Endothelial cell of umbilical vein (primary cell): ENCODE data around the gene YJU2. TPM values are rescaled to one million over a fixed set of nuclear protein-coding genes. Genes with fewer than 3 reads are reported as not detected.
A peak's percentile ranks its signal among the peaks of the same experiment; 100 is the strongest.

Experiments
- BruUV-seq: library from RNA; stranded (reverse); fragments of 400-500 nt; replicated peaks from 2 replicates; lab custom pipeline; 2021; lab: Mats Ljungman, UMichigan
- CTCF ChIA-PET: fragments of 300-600, 350-600 bp; sonication (Branson Sonifier 250); formaldehyde crosslinking; loops from one replicate; lab custom pipeline; 2021; ENCODE audit warnings: antibody characterized with exemption, inconsistent platforms; lab: Charles Lee
- POLR2A ChIA-PET: fragments of 300-600, 350-600 bp; sonication (Branson Sonifier 250); formaldehyde crosslinking; loops from one replicate; lab custom pipeline; 2021; ENCODE audit warnings: antibody characterized with exemption, inconsistent platforms; lab: Charles Lee
- DNase-seq: peaks from one replicate; pipeline ENCODE4 v3.0.0-alpha.2; 2011; ENCODE audit warnings: low read depth, low spot score
- FAIRE-seq: peaks from 2 replicates; lab custom pipeline; 2011; peaks lifted over from hg19 to GRCh38; lab: Jason Lieb, UNC
- H2AFZ ChIP-seq: 2 replicates; pipeline ENCODE4 v1.6.0; 2012; ENCODE audit warnings: low read depth, low read length, control low read depth, inconsistent platforms
- H3K27ac ChIP-seq: 2 replicates; pipeline ENCODE4 v1.5.1; 2011; ENCODE audit warnings: low read depth, mild to moderate bottlenecking, control low read depth, low read length, moderate library complexity; ENCODE audit not compliant: insufficient read depth
- H3K27me3 ChIP-seq, 2 experiments: 2 replicates each; pipeline versions ENCODE4 v1.6.0 to v1.6.1; 2011; ENCODE audit warnings: low read length in 2 of 2, mixed read lengths in 1 of 2; ENCODE audit not compliant: control insufficient read depth in 2 of 2, insufficient read depth in 2 of 2
- H3K36me3 ChIP-seq, 2 experiments: 2 replicates in 1 of 2; 3 replicates in 1 of 2; pipeline ENCODE4 v1.5.1; 2011; ENCODE audit warnings: low read length in 2 of 2, mild to moderate bottlenecking in 1 of 2, moderate library complexity in 1 of 2; ENCODE audit not compliant: control insufficient read depth in 2 of 2, insufficient read depth in 2 of 2; ENCODE audit errors: extremely low read depth in 1 of 2
- H3K4me1 ChIP-seq: 3 replicates; pipeline ENCODE4 v1.5.1; 2011; ENCODE audit warnings: mild to moderate bottlenecking, low read length; ENCODE audit not compliant: control insufficient read depth, insufficient read depth; ENCODE audit errors: extremely low read depth
- H3K4me2 ChIP-seq: 2 replicates; pipeline ENCODE4 v1.6.1; 2011; ENCODE audit warnings: low read length, control low read depth, mixed read lengths; ENCODE audit not compliant: insufficient read depth
- H3K4me3 ChIP-seq, 3 experiments: fragments of 200-600 bp in 1 of 3; sonication (generic), shearing (Covaris generic) in 1 of 3; replicated peaks in 1 of 3; 2 replicates each; pipeline ENCODE4 v1.5.1; 2011 to 2016; ENCODE audit warnings: control low read depth in 3 of 3, low read length in 3 of 3, mild to moderate bottlenecking in 2 of 3, inconsistent platforms in 1 of 3, low read depth in 1 of 3, moderate library complexity in 1 of 3; ENCODE audit not compliant: insufficient read depth in 1 of 3
- H3K79me2 ChIP-seq: 2 replicates; pipeline ENCODE4 v1.6.0; 2012; ENCODE audit warnings: low read length, inconsistent platforms; ENCODE audit not compliant: control insufficient read depth, insufficient read depth
- H3K9ac ChIP-seq: replicated peaks from 2 replicates; pipeline ENCODE3; 2011; ENCODE audit warnings: low read length, control low read depth; ENCODE audit not compliant: insufficient read depth; ENCODE audit errors: extremely low read depth
- H3K9me1 ChIP-seq: replicated peaks from 3 replicates; pipeline ENCODE4 v1.6.0; 2011; ENCODE audit warnings: mild to moderate bottlenecking, low read length; ENCODE audit not compliant: control insufficient read depth, insufficient read depth; ENCODE audit errors: extremely low read depth
- H3K9me3 ChIP-seq: replicated peaks from 2 replicates; pipeline ENCODE4 v1.5.1; 2012; ENCODE audit warnings: low read length, inconsistent platforms; ENCODE audit not compliant: control insufficient read depth, insufficient read depth
- H4K20me1 ChIP-seq: replicated peaks from 2 replicates; pipeline ENCODE3; 2011; ENCODE audit warnings: mild to moderate bottlenecking, low read length; ENCODE audit not compliant: control insufficient read depth, insufficient read depth; ENCODE audit errors: extremely low read depth
- EZH2 ChIP-seq: IDR thresholded peaks from 2 replicates; pipeline ENCODE4 v1.6.1; 2012; ENCODE audit warnings: borderline replicate concordance, low read depth, mild to moderate bottlenecking, moderate library complexity, low read length, inconsistent platforms; ENCODE audit not compliant: severe bottlenecking
- FOS ChIP-seq: IDR thresholded peaks from 2 replicates; pipeline ENCODE4 v1.6.1; 2011; ENCODE audit warnings: mild to moderate bottlenecking, low read length, moderate library complexity, borderline replicate concordance; ENCODE audit not compliant: insufficient read depth
- GATA2 ChIP-seq: IDR thresholded peaks from 2 replicates; pipeline ENCODE4 v1.7.0; 2011; ENCODE audit warnings: low read depth, mild to moderate bottlenecking, moderate library complexity, mixed read lengths, low read length; ENCODE audit not compliant: insufficient read length, insufficient read depth
- JUN ChIP-seq: IDR thresholded peaks from 2 replicates; pipeline ENCODE4 v1.6.1; 2011; ENCODE audit warnings: borderline replicate concordance, low read depth; ENCODE audit not compliant: insufficient read length, insufficient read depth
- MYC ChIP-seq: IDR thresholded peaks from one replicate; pipeline ENCODE4 v1.6.1; 2011; ENCODE audit warnings: mild to moderate bottlenecking, low read depth, low read length
- POLR2A ChIP-seq: IDR thresholded peaks from 2 replicates; pipeline ENCODE4 v1.6.1; 2012; ENCODE audit warnings: low read depth, mild to moderate bottlenecking, control low read depth, low read length
- POLR2AphosphoS5 ChIP-seq: IDR thresholded peaks from 2 replicates; pipeline ENCODE4 v1.6.1; 2012; ENCODE audit warnings: low read depth, mild to moderate bottlenecking, control low read depth, low read length, moderate library complexity; ENCODE audit not compliant: insufficient read depth
- dilution Hi-C: fragments of 300-500 bp; cut with MboI; formaldehyde crosslinking; loops from one replicate; pipeline ENCODE4 v1.15.0; 2019; ENCODE audit warnings: low sequenced_read_pairs; ENCODE audit not compliant: extremely low pct_ligation_motif_present
- intact Hi-C: fragments of 100-400 bp; cut with micrococcal nuclease; formaldehyde crosslinking; loops from one replicate; pipeline ENCODE4 v1.10.0; 2022
- polyA plus RNA-seq, 4 experiments: library from polyadenylated mRNA; depleted of rRNA in 3 of 4; stranded (reverse) in 3 of 4; unstranded in 1 of 4; fragments of >200 nt; gene quantifications; 2 replicates each; pipeline versions ENCODE4 v1.2.1 to v1.2.3, GENCODE V29; 2011 to 2012; ENCODE audit warnings: missing spikeins in 1 of 4
- total RNA-seq: library from RNA; stranded (reverse); gene quantifications from 2 replicates; pipeline ENCODE4 v1.2.3, GENCODE V29; 2021
- TF ChIP-seq, protein P1 (sequence below): IDR thresholded peaks from 2 replicates; pipeline ENCODE4 v1.6.1; 2011; ENCODE audit not compliant: insufficient read depth, insufficient read length
- TF ChIP-seq, protein P2 (sequence below), 2 donors: IDR thresholded peaks; 1 replicate in 1 of 2; 2 replicates in 1 of 2; pipeline ENCODE4 v1.5.1; 2011; ENCODE audit warnings: low read length in 2 of 2, mild to moderate bottlenecking in 2 of 2, moderate library complexity in 2 of 2, control low read depth in 1 of 2, inconsistent platforms in 1 of 2, low read depth in 1 of 2; ENCODE audit not compliant: insufficient read depth in 1 of 2; ENCODE audit errors: extremely low read depth in 1 of 2

The YJU2 gene
- total and polyA plus RNA-seq, 2 donors (not counting 3 experiments of a cell fraction or from before 2014, with no cell fraction given), result 20.7 to 21.5 TPM

DNA sequence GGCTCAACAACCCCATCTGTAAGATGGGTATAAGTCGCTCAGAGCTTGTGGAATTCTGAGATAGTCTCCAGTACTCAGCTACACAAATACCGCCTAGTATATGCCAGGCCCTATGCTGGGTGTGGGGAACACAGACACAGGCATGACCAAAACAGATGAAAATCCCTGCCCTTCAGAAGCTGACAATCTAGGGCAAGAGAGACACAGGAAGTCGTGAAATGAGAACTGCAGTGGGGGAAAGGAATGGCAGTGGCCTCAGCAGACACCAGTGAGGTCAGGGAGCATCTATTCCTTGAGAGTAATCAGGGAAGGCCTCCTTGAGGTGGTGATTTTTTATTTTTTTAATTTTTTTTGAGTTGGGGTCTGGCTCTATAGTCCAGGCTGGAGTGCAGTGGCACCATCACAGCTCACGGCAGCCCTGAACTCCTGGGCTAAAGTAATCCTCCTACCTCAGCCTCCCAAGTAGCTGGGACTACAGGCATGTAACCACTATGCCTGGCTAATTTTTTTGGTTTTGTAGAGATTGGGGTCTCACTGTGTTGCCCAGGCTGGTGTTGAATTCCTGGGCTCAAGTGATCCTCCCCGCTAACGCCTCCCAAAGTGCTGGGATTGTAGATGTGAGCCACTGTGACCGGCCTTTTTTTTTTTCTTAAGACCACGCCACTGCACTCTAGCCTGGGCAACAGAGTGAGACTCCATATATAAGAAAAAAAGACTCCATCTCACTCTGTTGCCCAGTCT, 52.1 kb downstream of the YJU2 start:
- Histone ChIP-seq H3K27ac (no peak overlapping the region), H2AFZ (no peak overlapping the region), H3K4me2 (no peak overlapping the region), H3K79me2 (no peaks in the 10 kb centered on the region), H3K9ac (no peak overlapping the region), H3K4me1 (no peaks in the 10 kb centered on the region), H3K36me3 (no peaks in the 10 kb centered on the region), H4K20me1 (no peaks in the 10 kb centered on the region), H3K27me3 (no peaks in the 10 kb centered on the region), H3K4me3 (no peak overlapping the region), H3K9me3 (no peaks in the 10 kb centered on the region), H3K9me1 (no peaks in the 10 kb centered on the region)
- DNase-seq, result no peak
- ChIA-PET CTCF (interaction anchor here (1.3 kb wide), 1 partner anchor 32 kb away, joined by 5 read pairs; no protein-coding TSS in a partner anchor), POLR2A (interaction anchor here (0.6 kb wide), 1 partner anchor 22 kb away, joined by 3 read pairs; no protein-coding TSS in a partner anchor)
- intact Hi-C loops (no loop called here), dilution Hi-C loops (no loop called here)
- no TSS peak for BruUV-seq
- TF ChIP-seq POLR2AphosphoS5 (no peak), MYC (no peak), EZH2 (no peak), GATA2 (no peak), POLR2A (no peak), FOS (no peak), JUN (no peak)
- TF ChIP-seq, protein P1, sequence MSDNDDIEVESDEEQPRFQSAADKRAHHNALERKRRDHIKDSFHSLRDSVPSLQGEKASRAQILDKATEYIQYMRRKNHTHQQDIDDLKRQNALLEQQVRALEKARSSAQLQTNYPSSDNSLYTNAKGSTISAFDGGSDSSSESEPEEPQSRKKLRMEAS, result no peak
- TF ChIP-seq, protein P2, sequence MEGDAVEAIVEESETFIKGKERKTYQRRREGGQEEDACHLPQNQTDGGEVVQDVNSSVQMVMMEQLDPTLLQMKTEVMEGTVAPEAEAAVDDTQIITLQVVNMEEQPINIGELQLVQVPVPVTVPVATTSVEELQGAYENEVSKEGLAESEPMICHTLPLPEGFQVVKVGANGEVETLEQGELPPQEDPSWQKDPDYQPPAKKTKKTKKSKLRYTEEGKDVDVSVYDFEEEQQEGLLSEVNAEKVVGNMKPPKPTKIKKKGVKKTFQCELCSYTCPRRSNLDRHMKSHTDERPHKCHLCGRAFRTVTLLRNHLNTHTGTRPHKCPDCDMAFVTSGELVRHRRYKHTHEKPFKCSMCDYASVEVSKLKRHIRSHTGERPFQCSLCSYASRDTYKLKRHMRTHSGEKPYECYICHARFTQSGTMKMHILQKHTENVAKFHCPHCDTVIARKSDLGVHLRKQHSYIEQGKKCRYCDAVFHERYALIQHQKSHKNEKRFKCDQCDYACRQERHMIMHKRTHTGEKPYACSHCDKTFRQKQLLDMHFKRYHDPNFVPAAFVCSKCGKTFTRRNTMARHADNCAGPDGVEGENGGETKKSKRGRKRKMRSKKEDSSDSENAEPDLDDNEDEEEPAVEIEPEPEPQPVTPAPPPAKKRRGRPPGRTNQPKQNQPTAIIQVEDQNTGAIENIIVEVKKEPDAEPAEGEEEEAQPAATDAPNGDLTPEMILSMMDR (IDR thresholded peaks at IDR 0.05; ENCODE audit: extremely low read depth in 1 of 2, insufficient read depth in 1 of 2, low read depth in 1 of 2, low read length in 2 of 2), result no peak
- peak; percentile 52 for FAIRE-seq
